Activated naive CD4-positive, alpha-beta T cell treated with anti-CD3 and anti-CD28 coated beads, Interleukin-2, amount 50 U/mL, for 24 hours (primary cell): ENCODE data around the gene ANXA5.

Source experiments
- H3K27ac Mint-ChIP-seq: one replicate; pipeline ENCODE4 v1.8.0; 2021; ENCODE audit warnings: mild to moderate bottlenecking, mixed read lengths
- H3K27me3 Mint-ChIP-seq: one replicate; pipeline ENCODE4 v1.8.0; 2021; ENCODE audit warnings: mixed read lengths
- H3K36me3 Mint-ChIP-seq: one replicate; pipeline ENCODE4 v1.8.0; 2021; ENCODE audit warnings: mixed read lengths
- H3K4me1 Mint-ChIP-seq: one replicate; pipeline ENCODE4 v1.8.0; 2021; ENCODE audit warnings: mixed read lengths
- H3K4me3 Mint-ChIP-seq: one replicate; pipeline ENCODE4 v1.8.0; 2021; ENCODE audit warnings: mild to moderate bottlenecking, mixed read lengths
- H3K9me3 Mint-ChIP-seq: one replicate; pipeline ENCODE4 v1.8.0; 2021; ENCODE audit warnings: mixed read lengths

The ANXA5 gene

DNA sequence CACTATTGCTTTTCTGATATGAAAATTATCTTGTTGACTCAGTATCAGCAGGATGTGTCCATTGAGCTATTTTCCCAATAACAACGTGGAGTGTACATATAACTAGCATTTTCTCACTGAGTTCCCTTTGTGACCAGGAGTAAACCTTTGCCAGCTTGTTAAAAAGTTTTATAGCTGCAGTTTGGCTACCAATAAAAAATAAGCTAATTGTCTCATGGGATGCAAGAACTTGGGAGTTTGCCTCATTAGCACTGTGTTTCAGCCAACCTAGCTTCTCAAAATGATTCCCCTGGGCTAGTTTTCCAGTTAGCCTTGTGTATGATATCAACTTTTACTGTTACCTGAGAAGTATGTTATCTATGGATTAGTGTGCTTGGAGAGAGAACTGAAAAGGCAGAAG, 24.9 kb upstream of the ANXA5 start:
- Mint-ChIP-seq H3K27ac (no peak overlapping the region), H3K36me3 (no peaks in the 10 kb centered on the region), H3K4me3 (no peak overlapping the region), H3K4me1 (no peaks in the 10 kb centered on the region), H3K9me3 (no peaks in the 10 kb centered on the region), H3K27me3 (peaks cover 5% of the 10 kb centered on the region)

DNA sequence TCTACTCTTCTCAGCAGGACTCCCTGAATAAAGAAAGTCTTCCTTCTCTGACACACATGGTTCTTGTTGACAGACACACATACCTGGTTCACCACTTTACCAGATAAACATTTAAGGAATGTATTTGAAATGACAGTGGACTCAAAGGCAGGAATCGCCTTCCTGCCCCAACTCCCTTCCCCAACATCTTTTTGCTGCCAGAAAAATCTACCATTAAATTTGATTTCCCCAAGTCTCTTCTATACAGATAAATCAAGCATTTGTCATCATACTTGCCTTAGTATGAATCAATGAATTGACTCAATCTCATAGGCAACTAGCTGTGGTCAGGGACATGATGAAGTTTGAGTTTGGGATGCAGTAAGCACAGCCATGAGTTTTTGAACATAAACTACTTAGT, 23.3 kb upstream of the ANXA5 start:
- Mint-ChIP-seq H3K4me1 (no peaks in the 10 kb centered on the region), H3K9me3 (no peaks in the 10 kb centered on the region), H3K36me3 (no peaks in the 10 kb centered on the region), H3K4me3 (no peak overlapping the region), H3K27me3 (peaks cover 11% of the 10 kb centered on the region), H3K27ac (no peak overlapping the region)

DNA sequence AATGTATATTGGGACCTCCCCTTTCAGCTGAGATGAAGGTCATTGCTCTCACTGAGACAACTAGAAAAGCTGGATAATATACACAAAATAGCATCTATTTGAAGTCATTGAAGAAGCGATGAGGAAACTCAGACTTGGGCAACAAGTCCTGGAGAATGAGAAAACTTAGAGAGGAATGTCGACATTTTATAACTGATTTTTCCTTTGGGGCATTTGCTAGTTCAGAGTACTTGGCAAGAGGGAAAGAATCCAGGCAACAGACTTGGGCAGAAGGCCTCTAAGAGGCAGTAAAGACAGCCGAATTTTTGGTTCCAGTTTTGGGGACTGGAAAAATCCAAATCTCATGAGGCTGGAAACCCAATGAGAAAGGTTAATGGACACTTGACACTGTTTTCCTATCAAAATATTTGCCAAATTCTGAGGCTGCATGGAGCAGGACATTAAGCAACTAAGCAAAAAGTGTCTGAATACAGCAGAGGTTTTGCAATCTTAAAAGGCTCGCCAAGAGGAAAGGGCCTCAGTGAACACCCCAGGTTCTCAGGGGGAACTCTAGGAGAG, 21.0 kb upstream of the ANXA5 start:
- H3K27ac Mint-ChIP-seq, result no peak overlapping the region
- no peaks in the 10 kb centered on the region for H3K9me3 Mint-ChIP-seq
- no peaks in the 10 kb centered on the region for H3K4me1 Mint-ChIP-seq
- H3K27me3 Mint-ChIP-seq, result peaks cover 17% of the 10 kb centered on the region
- H3K36me3 Mint-ChIP-seq, result no peaks in the 10 kb centered on the region
- H3K4me3 Mint-ChIP-seq, result no peak overlapping the region

DNA sequence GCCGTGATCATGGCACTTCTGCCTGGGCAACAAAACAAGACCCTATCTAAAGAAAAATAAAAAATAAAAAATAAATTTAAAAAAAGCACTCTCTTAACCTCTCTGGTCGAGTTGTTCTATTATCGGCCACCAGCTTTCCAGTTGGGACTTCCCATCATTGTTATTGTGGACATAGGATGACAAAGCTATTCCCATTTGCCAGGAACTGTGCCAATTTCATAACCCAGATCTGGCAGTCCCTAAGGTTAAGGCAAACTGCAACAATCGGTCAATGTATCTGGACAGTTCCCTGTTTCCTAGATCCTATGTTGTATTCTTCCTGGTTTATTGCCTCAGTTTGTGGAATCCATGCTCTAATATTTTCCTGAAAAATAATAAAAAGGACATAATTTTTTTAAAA, 17.8 kb upstream of the ANXA5 start:
- H3K36me3 Mint-ChIP-seq, result no peaks in the 10 kb centered on the region

DNA sequence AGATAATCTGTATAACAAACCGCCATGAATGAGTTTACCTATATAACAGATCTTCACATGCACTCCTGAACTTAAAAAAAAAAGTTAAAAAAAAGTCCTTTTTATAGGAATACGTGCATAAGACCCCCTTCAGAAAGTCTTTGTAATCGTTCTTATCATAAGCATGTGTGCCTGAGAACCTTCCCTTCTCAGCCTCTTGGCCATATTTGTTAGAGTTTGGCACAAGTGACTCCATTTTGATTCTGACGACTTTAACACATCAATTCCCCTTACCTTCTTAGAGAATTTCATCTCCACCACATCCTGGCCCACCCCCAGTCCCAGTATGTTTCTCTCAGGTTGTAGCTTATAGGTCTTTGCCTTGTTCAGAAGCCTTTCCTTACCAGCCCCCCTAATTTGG, 16.0 kb upstream of the ANXA5 start:
- Mint-ChIP-seq H3K36me3 (no peaks in the 10 kb centered on the region), H3K27ac (no peak overlapping the region), H3K27me3 (peaks cover 38% of the 10 kb centered on the region), H3K4me3 (no peak overlapping the region), H3K4me1 (peaks cover 4% of the 10 kb centered on the region), H3K9me3 (no peaks in the 10 kb centered on the region)

More for the DNA sequence above, 17.8 kb upstream of the ANXA5 start:
- H3K4me1 Mint-ChIP-seq, result peaks cover 4% of the 10 kb centered on the region
- no peak overlapping the region for H3K4me3 Mint-ChIP-seq
- H3K27ac Mint-ChIP-seq, result no peak overlapping the region
- peaks cover 32% of the 10 kb centered on the region for H3K27me3 Mint-ChIP-seq
- H3K9me3 Mint-ChIP-seq, result no peaks in the 10 kb centered on the region

DNA sequence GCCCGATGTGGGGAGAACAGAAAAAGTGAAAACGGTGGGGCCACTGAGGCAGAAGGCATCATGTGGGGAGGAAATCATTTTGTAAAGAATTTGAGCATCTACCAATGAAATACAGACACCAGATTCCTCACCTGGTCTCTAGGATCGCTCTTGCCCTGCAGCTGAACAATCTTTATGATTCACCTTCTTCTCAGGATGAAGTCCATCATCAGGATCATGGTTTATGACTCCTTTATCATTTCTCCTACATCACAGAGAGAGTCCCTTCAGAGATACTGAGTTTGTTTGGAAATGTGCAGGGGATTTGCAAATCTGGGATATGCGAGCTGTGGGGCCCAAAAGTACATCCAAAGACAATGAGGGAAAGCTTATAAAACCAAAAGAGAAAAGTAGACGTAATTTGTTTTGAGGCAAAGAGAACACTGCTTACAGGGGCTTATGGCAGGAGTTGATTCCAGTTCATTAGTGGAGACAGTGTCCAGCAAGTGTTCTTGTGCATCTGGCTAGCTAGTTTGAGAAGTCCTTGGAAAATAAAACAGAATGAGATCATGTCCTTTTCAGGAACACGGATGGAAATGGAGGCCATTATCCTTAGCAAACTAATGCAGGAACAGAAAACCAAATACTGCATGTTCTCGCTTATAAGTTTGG, 15.3 kb upstream of the ANXA5 start:
- Mint-ChIP-seq H3K27ac (no peak overlapping the region), H3K36me3 (no peaks in the 10 kb centered on the region), H3K27me3 (peaks cover 38% of the 10 kb centered on the region), H3K9me3 (no peaks in the 10 kb centered on the region), H3K4me3 (no peak overlapping the region), H3K4me1 (peaks cover 4% of the 10 kb centered on the region)

DNA sequence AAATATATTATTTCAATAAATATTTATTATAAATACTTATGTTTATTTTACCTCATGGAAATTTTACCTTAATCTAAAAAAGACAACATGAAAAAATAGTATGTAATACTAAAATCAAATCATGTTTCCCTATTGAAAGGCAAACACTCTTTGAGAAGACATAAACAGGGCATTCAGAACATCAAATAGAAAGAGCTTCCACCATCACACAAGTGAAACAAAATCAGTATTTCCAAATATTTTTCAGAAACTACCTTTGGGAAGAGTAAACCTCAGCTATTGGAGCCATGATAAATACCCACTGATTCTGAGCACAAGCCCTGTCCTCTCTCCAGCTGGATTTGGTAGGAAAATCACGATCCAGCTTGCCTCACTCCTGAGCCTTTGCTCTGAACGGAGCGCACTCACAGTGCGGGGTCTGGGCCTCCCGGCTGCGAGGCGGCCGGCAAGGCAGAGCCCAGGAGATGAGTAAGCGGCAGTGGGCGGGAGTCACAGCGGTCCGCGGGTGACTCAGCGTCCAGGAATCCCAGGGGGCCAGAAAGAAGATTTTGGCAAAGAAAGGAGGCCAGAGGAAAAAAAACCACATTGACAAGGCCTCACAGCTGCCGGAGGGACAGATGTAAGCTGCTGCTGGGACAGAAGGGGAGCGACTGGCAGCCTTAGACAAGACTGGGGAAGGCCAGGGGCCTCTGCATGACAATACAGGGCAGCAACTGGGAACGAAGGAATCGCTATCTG, 14.7 kb upstream of the ANXA5 start:
- Mint-ChIP-seq H3K36me3 (no peaks in the 10 kb centered on the region), H3K4me1 (peaks cover 10% of the 10 kb centered on the region), H3K4me3 (peak overlapping the region; percentile 15), H3K27ac (no peak overlapping the region), H3K9me3 (no peaks in the 10 kb centered on the region), H3K27me3 (peaks cover 36% of the 10 kb centered on the region)

DNA sequence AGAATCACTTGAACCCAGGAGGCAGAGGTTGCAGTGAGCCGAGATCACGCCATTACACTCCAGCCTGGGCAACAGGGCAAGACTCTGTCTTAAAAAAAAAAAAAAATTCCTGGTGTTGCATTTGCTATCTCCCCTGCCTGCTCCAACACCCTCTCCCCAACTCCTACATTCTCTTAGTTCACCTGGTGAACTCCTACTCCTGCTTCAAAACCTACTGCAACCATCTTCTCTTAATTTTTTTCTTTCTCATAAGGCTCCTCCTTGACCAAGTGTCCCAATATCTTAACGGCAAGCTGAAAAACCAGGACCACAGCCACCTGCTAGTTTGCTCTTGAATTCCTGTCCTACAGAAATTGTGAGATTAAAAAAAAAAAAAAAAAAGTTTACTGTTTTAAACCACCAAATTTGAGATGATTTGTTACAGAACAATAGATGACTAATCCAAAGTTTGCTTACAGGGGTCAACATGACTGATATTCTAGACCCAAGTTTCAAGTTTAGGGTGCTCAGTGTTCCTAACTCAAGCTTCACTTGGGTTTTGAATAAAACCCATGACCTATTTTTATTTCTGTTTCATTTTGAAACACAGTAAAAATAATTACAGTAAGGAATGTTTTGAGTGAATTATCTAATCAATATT, 13.1 kb upstream of the ANXA5 start:
- no peak overlapping the region for H3K4me3 Mint-ChIP-seq
- H3K27ac Mint-ChIP-seq, result peak overlapping the region; percentile 44
- no peaks in the 10 kb centered on the region for H3K9me3 Mint-ChIP-seq
- H3K27me3 Mint-ChIP-seq, result peaks cover 28% of the 10 kb centered on the region
- peaks cover 12% of the 10 kb centered on the region for H3K4me1 Mint-ChIP-seq
- H3K36me3 Mint-ChIP-seq, result no peaks in the 10 kb centered on the region

DNA sequence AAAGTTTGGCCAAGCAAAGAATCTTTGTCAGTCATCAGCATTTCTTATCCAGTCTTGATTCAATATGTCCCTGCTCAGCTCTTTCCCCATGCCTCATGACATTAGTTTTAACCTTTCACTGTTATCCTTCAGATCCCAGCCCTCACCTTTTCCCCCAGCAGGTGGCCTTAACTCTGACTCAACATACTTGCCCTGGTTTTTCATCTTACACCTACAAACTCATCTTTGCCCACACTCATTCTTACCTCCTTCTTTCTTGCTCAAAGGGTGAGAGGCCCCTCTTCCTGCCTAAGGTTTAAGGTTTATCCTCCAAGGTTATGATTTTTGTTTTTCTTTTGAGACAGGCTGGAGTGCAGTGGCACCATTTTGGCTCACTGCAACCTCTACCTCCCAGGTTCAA, 10.6 kb upstream of the ANXA5 start:
- Mint-ChIP-seq H3K36me3 (no peaks in the 10 kb centered on the region), H3K4me3 (no peak overlapping the region), H3K9me3 (no peaks in the 10 kb centered on the region), H3K27me3 (peaks cover 22% of the 10 kb centered on the region), H3K4me1 (peaks cover 12% of the 10 kb centered on the region), H3K27ac (peak overlapping the region; percentile 14)

DNA sequence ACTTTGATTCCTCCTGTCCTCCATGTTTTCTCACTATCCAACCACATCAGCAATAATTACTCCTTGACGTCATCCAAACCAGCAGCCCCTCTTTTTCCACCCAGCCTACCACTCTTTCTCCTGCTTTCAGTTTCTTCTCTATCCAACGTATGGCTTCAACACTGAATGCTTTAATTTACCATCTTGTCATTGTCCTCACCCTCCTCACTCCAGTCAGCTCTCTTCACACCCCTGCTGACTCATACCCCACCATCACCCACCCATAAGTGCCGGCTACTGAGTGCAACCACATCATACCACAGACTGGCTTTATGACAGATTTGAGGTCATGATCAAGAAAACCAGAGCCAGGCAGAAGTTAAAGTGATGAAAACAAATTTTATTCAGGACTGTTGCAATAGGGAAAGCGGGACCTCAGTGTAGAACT, 9.8 kb upstream of the ANXA5 start:
- H3K9me3 Mint-ChIP-seq, result no peaks in the 10 kb centered on the region
- no peak overlapping the region for H3K4me3 Mint-ChIP-seq

DNA sequence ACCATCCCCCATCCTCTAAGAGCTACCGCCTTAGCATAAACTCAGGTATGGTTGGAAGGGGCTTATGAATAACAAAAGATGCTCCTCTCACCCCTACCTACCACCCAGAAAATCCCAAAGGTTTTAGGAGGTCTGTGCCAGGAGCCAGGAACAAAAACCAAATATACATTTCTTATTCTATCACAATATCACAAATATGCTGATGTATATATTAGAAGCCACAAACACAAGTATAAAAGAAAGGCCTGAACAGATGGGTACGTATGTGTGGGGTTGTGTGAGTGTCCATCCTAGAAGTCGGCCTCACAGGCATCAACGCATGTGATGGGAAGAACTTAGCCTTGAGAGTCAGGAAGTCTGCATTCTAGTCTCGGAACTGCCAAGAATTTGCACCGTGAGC, 8.7 kb upstream of the ANXA5 start:
- Mint-ChIP-seq H3K36me3 (no peaks in the 10 kb centered on the region), H3K4me3 (no peak overlapping the region), H3K9me3 (no peaks in the 10 kb centered on the region), H3K4me1 (peaks cover 8% of the 10 kb centered on the region), H3K27ac (no peak overlapping the region), H3K27me3 (peaks cover 13% of the 10 kb centered on the region)

More for the DNA sequence above, 9.8 kb upstream of the ANXA5 start:
- Mint-ChIP-seq H3K27me3 (peaks cover 16% of the 10 kb centered on the region), H3K36me3 (no peaks in the 10 kb centered on the region), H3K4me1 (peaks cover 11% of the 10 kb centered on the region), H3K27ac (no peak overlapping the region)

DNA sequence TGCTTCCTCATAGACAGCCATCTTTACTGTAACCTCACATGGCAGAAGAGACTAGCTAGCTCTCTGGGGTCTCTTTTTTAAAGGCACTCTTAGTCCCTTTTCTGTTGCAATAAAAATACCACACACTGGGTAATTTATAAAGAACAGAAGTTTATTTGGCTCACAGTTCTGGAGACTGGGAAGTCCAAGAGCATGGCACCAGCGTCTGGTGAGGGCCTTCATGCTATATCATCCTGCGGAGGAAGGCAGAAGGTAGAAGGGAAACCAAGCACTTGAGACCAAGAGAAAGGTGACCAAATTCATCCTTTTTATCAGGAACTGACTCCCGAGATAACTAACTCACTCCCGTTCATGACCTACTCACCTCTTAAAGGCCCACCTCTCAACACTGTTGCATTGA, 5.4 kb upstream of the ANXA5 start:
- Mint-ChIP-seq H3K4me3 (no peak overlapping the region), H3K27ac (no peak overlapping the region), H3K9me3 (no peaks in the 10 kb centered on the region), H3K4me1 (peaks cover 14% of the 10 kb centered on the region), H3K36me3 (no peaks in the 10 kb centered on the region), H3K27me3 (peaks cover 21% of the 10 kb centered on the region)

DNA sequence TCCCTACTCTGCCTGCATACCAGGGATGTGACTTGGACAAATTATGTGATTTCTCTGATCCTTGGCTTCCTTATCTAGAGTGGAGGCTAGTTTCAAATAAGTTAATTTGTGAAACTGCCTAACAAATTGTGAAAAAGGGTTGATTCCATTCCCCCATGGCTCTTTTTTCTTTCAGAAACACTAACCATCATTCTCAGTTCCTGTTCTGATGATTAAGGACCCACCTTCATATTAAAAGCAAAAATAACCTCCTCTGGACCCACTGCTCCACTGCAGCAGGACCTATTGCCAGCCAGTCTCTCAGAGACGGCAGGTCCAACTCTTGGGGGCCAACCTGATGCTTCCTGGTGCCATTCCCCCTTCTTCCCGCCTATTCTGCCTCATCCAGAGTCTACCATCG, 4.5 kb upstream of the ANXA5 start:
- no peak overlapping the region for H3K4me3 Mint-ChIP-seq

DNA sequence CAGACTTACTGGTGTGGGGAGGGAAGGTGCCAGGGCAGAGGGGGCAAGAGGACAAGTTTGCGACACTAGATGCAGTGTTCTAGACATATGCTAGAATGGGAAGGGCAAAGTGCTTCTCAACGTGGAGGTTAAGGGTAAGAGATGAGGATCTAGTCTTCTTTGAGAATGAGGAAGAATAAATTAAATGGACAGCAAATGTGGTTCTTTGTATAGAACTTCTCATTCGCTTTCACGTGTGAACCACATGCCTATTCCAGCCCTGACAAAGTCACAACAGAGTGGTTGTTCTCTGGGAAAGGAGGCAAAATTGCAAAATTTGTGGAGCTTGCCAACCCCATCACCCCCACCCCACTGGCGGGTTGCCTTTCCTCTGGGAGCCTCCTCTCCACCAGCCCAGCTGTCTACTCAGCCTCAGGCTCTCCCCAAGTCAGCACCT, 1.5 kb upstream of the ANXA5 start:
- H3K27ac Mint-ChIP-seq, result no peak overlapping the region
- H3K9me3 Mint-ChIP-seq, result no peaks in the 10 kb centered on the region
- no peak overlapping the region for H3K4me3 Mint-ChIP-seq
- no peaks in the 10 kb centered on the region for H3K36me3 Mint-ChIP-seq
- peaks cover 13% of the 10 kb centered on the region for H3K4me1 Mint-ChIP-seq
- H3K27me3 Mint-ChIP-seq, result peaks cover 21% of the 10 kb centered on the region

More for the DNA sequence above, 4.5 kb upstream of the ANXA5 start:
- Mint-ChIP-seq H3K27me3 (peaks cover 21% of the 10 kb centered on the region), H3K27ac (no peak overlapping the region), H3K4me1 (peaks cover 9% of the 10 kb centered on the region), H3K9me3 (no peaks in the 10 kb centered on the region), H3K36me3 (no peaks in the 10 kb centered on the region)

DNA sequence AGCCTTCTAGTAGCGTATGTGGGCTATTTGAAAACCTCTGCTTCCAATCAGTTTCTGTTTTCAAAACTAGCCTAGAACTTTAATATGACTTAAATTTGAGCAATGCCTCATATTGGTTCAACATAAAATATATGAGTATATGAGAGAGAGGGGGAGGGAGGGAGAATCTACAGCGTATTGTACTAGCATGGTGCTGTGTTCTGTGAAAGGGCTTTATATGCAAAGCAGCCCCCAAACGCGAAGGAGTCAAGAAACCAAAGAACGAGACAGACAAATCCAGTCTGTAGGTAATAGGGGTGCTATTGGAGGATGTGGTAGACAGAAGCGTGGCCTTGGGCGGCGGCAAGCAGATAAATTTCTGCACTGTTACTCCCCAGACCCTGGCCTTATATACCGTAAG, 784 bp upstream of the ANXA5 start:
- no peaks in the 10 kb centered on the region for H3K9me3 Mint-ChIP-seq
- peaks cover 21% of the 10 kb centered on the region for H3K27me3 Mint-ChIP-seq
- no peaks in the 10 kb centered on the region for H3K36me3 Mint-ChIP-seq
- H3K27ac Mint-ChIP-seq, result peak overlapping the region; percentile 13
- peak overlapping the region; percentile 90 for H3K4me3 Mint-ChIP-seq
- H3K4me1 Mint-ChIP-seq, result peaks cover 13% of the 10 kb centered on the region

DNA sequence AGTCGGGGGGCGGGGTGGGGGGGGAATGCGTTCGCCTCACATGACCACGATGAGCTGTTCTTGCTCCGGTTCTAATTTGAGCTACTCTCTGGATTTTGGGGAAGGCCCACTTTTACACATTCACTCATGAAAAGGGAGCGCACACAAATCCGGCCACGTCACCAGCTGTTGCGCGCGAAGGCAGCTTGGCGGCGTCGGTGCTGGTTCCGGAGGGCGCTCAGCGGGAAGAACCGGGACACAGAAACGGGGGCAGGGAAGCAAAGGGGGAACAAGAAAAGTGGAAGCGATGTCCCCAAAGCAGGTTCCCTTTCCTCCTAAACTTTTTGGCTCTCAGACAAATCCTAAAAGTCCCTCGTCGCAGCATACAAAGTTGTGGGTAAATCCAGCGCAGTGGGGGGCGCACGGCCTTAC, 605 bp downstream of the ANXA5 start:
- Mint-ChIP-seq H3K36me3 (no peaks in the 10 kb centered on the region), H3K4me1 (peaks cover 13% of the 10 kb centered on the region), H3K4me3 (peak overlapping the region; percentile 88), H3K9me3 (no peaks in the 10 kb centered on the region), H3K27ac (peak overlapping the region; percentile 86), H3K27me3 (peaks cover 18% of the 10 kb centered on the region)
